ENCODE results near the gene RAPGEF6.

- TF ChIP-seq POLR2AphosphoS5 (IDR thresholded peaks at IDR 0.05; ENCODE audit: low read depth, low read length) (no peak), REST (IDR thresholded peaks at IDR 0.05; ENCODE audit: insufficient read depth in 1 of 2, low read depth in 2 of 2, low read length in 2 of 2) (no peak), TAF1 (IDR thresholded peaks at IDR 0.05; ENCODE audit: borderline replicate concordance, insufficient read depth, low read length) (no peak), SIN3A (IDR thresholded peaks at IDR 0.05; ENCODE audit: borderline replicate concordance, insufficient read depth, low read length) (no peak)
These were observed 94.0 kb downstream of the RAPGEF6 start for GRCh38 chr5:131541071-131541470.

Data from PFSK-1 (cell line).